HFF-Myc (cell line): ENCODE measurements around the gene RUNX2.

Experiments
- DNase-seq: peaks from one replicate; pipeline ENCODE4 v3.0.0-alpha.2; 2011; ENCODE audit warnings: low read depth; ENCODE audit errors: extremely low read depth
- H3K4me3 ChIP-seq: replicated peaks from 2 replicates; pipeline ENCODE4 v1.5.1; 2011; ENCODE audit warnings: low read depth, mild to moderate bottlenecking, control low read depth, low read length
- TF ChIP-seq, protein P1 (sequence below): IDR thresholded peaks from 2 replicates; pipeline ENCODE4 v1.5.1; 2012; ENCODE audit warnings: mild to moderate bottlenecking, low read depth, low read length, control low read depth; ENCODE audit errors: missing control alignments

Gene RUNX2

DNA sequence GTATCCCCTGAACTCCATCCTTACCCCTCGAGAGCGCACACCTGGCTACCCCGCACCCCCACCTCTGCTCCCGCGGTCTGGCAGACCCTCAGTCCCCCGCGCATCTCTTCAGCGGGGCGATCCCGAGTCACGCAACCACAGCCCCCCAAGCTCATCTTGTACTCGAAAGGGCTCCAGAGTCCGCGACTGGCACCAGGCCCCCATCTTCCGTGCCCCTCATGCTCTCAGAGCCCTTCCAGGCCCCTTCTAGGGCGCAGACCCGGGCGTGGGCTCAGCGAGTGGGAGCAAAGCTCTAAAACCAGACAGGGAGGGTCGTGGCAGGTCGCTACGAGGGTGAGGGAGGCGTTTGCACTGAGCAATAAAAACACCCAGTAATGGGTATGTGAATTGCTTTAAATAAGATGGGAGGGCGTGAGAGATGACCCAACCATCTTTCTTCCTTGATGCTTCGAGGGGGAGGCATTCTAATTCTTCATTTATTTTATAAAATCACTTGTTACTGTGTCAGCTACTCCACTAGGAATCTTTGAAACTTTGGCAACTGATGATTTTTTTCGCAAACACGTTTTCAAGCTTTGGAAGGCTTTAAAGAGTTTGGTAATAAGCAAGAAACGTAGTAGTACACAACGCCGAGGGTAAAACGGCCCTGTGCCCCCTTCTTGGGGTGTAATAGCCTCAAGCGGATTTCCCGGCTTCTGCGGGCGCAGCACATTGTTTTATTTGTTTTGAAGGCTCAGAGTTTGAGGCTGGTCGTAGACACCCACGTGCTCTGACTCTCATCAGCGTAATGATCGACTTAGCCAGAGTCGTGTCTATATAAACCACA, 92.2 kb downstream of the RUNX2 start:
- H3K4me3 ChIP-seq: peak overlapping the region; percentile 93
- DNase-seq: no peak
- TF ChIP-seq, protein P1, sequence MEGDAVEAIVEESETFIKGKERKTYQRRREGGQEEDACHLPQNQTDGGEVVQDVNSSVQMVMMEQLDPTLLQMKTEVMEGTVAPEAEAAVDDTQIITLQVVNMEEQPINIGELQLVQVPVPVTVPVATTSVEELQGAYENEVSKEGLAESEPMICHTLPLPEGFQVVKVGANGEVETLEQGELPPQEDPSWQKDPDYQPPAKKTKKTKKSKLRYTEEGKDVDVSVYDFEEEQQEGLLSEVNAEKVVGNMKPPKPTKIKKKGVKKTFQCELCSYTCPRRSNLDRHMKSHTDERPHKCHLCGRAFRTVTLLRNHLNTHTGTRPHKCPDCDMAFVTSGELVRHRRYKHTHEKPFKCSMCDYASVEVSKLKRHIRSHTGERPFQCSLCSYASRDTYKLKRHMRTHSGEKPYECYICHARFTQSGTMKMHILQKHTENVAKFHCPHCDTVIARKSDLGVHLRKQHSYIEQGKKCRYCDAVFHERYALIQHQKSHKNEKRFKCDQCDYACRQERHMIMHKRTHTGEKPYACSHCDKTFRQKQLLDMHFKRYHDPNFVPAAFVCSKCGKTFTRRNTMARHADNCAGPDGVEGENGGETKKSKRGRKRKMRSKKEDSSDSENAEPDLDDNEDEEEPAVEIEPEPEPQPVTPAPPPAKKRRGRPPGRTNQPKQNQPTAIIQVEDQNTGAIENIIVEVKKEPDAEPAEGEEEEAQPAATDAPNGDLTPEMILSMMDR: no peak

DNA sequence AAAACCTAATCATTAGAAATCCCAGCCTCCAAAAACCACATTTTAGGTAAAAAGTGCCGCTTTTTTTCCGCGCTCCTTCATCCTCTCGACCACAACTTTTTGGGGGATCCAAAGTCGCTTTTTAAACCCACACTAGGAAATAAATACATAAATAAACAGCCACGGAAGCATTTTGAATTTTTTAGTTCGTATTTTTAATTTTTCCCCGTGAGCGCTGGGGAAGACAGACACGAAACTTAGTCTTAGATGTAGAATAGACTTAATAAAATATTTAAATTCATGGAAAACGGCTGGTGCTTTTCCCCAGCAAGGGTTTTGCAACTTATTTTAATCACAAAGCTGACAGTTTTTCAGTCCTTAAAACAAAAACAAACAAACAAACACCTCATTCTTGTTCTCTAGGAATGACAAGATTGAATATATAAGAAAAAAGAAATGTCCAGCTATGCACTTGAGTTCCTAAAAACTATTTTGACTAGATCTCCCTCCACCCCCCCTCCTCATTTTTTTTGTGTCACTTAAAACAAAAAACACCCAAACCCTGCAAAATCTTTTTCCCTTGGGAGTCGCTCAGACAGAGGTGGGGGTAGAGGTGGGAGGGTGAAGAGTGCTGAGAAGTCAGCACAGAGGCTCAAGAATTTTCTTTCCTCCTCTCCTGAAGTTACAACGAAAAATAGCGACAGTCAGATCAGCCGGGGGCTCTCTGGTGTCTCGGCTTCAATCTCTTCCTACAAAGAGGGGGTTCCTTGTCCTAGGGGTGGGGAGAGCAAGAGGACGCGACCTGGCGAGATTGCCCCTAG, 93.0 kb downstream of the RUNX2 start:
- TF ChIP-seq, protein P1: no peak
- peak overlapping the region; percentile 93 for H3K4me3 ChIP-seq
- DNase-seq: no peak

DNA sequence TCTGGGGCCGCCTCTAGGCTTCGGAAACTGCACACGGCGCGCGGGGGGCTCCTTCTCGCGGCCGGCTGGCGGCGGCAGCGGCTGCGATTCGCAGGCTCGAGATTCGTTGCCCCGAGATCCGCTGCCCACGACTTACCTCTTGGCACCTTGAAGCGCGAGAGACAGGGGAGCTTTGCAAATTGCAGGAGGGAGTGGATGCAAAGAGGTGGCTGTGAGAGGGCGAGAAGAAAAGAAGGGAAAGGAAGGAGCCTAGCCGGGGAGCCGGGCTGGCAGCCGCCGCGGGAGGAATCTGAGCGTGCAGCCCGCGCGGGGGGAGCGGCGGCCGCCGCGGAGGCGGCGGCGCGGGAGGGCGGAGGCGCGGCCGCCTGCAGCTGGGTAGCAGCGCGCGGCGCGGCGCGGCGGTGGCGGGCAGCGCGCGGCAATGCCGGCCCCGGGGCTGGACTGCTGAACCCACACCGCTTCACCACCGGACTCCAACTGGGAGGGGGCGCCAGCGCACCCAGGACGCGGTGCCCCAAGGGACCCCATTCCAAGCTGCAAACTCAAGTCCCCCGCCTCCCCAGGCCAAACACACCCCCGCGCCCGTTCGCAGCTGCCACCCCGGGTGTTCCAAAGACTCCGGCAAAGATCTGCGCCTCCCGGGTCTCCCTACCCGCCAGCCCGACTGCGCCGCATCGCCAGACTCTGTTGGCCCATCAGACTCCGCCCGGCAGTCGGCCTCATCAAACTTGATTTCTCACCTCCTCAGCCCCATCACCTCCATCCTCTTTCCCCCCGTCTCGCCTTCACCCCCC, 93.8 kb downstream of the RUNX2 start:
- DNase-seq: no peak
- peak overlapping the region; percentile 93 for H3K4me3 ChIP-seq
- TF ChIP-seq, protein P1: peak; percentile 11

DNA sequence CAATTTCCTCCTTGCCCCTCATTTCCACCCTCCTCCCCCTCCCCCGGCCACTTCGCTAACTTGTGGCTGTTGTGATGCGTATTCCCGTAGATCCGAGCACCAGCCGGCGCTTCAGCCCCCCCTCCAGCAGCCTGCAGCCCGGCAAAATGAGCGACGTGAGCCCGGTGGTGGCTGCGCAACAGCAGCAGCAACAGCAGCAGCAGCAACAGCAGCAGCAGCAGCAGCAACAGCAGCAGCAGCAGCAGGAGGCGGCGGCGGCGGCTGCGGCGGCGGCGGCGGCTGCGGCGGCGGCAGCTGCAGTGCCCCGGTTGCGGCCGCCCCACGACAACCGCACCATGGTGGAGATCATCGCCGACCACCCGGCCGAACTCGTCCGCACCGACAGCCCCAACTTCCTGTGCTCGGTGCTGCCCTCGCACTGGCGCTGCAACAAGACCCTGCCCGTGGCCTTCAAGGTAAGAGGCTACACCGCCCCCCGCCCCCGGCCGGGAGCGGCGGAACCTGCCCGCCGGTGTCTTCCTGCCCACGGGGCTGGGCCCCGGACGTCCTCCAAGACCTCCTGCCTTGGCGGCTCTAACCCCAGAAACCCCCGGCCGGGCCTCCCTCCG, 94.5 kb downstream of the RUNX2 start:
- no peak for DNase-seq
- TF ChIP-seq, protein P1: no peak
- peak overlapping the region; percentile 93 for H3K4me3 ChIP-seq

DNA sequence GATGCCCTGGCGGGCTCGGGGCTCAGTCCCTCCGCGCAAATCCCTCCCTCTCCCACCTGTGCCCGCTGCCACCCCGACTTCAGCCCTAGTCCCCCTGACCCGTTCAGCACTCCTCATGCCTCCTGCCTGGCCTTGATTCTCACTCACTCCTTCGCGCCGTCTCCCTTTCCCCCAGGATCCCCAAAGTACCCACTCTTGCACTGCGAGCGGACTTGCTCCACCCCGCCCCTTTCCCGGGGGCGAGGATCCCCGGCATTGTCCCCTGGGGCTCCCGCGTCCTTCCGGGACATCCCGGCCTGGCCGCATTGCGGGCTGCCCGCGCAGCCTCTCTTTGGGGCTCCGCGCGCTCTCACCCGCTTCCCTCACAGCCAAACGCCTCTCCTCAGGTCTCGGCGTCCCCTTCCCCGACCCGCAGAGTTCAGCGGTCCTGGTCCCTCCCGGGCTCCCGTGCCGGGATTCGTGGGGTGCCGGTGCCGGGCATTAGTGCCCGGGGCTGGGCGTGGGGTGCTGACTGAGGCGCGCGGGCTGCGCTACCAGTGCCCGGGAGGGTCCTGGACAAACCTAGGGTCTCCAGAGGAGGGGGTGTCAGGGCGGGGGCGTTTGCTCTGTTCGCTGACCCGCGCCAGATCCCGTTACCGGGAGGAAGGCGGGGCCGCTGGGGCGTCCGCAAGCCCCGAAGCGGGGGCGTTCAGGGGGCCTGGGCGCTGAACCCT, 95.1 kb downstream of the RUNX2 start:
- TF ChIP-seq, protein P1: no peak
- no peak for DNase-seq
- peak overlapping the region; percentile 93 for H3K4me3 ChIP-seq

DNA sequence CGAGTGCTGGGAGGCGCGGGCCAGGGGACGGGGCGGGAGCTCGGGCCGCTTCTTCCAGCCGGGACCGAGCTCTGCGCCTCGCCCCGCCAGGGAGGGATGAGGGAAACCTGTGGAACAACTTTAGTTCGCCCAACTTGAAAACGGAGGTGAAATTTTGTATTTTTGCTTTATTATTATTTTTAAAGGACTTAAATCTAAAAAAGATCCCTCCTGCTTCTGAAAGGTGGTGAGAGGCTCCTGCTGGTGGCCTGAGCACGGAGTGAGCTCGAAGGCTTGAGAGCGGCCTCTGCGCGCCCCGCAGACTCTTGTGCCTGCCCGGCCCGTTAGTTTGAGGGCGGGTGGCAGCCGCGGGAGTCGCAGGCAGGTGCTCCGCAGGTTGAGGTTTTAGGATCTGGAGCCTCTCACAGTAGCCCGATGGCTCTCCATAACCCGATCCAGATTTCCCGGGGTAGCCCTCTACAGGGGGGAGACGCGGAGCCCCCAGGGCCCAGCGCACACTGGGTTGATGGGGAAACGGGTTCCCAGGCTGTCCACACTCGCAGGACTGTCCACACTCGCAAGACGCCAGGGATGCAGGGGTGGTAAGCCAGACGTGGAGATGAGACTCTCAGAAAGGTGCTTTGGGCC, 95.8 kb downstream of the RUNX2 start:
- TF ChIP-seq, protein P1: no peak
- no peak for DNase-seq
- peak overlapping the region; percentile 93 for H3K4me3 ChIP-seq
